Activated T-helper 1 cell treated with Interleukin-2 at 50 U/mL for 16 hours (primary cell): Measurements from ENCODE around the gene ZNF184.

Source experiments
- DNase-seq: peaks from one replicate; pipeline ENCODE4 v3.0.0-alpha.2; 2020; ENCODE audit warnings: low read depth

Gene ZNF184

DNA sequence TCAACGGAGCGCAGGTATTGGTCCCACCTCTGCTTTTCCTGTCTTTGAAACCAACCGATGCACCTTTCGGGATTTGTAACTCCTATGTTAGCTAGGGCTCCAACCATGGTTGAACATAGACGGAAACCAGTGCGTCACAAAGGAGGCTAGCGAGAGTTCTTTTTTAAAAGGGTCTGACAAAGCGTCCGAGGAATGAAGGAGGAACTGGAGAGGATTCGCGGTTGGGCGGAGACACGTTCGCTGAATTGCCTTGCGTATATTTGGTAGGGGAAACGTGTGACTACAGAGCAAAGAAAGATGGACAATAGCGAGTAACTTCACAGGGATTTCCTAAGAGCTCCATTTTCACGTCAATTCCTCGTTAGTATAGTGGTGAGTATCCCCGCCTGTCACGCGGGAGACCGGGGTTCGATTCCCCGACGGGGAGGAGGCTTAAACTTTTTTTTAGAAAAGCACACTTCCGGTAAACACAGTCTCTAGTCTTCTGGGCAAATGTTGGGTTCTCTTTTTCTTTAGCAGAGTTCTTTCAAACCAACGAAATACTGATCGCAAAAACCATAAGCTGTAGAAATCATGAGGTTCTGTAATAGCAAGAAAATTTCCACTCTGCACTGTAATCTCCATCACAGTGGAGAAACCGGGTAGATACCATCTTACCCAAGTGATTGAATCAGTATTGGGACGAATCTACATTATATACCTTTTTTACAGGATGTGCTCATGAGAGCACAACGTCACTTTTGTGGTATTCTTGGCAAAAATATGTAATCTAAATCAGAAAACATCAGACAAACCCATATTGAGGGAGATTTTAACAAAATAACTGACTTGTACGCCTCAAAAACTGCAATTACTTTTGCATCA, 6.6 kb upstream of the ZNF184 start:
- peak; percentile 76 for DNase-seq

DNA sequence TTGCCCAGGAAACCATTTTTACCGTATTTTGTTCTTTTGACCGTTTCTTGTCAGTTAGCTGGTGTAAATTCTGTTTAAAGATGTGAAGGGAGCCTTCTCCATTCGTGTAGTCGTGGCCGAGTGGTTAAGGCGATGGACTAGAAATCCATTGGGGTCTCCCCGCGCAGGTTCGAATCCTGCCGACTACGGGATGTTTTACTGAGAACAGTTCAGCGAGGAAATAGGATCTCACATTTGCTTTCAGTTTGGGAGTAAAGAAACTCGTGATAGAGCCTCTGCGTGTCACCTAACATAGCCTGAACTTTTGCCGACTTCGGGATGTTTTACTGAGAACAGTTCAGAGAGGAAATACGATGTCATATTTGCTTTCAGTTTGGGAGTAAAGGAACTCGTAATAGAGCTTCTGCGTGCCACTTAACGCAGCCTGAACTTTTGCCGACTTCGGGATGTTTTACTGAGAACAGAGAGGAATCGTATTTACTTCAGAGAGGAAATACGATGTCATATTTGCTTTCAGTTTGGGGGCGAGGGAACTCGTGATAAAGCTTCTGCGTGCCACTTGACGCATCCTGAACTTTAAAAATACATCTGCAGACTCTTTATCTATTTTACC, 5.9 kb upstream of the ZNF184 start:
- peak; percentile 67 for DNase-seq

DNA sequence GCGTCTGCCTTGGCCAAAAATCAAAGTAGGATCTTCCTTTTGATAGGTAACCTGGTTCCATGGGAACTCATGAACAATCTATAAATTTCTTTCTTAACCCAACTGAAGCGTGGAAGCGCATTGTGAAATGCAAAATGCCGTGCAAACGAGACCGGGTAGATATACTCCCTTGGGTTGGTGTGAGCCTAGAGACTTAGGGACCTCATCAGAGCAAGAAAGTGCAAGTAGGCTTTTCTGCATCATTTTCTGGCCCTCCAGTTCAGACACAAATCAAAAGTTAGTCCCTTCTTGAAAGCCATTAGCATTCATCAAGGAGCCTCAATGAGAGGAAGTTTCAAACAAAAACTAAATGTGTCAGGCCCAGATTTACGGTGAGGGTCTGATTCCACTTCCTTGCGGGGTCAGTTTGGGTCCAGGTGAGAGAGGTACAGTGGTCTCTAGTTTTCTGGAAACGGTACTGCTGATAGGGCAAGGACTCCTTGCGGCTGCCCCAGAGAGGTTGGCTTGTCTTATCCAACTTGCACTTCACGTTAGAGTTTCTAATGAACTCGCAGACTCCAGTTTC, 5.3 kb upstream of the ZNF184 start:
- DNase-seq = no peak

DNA sequence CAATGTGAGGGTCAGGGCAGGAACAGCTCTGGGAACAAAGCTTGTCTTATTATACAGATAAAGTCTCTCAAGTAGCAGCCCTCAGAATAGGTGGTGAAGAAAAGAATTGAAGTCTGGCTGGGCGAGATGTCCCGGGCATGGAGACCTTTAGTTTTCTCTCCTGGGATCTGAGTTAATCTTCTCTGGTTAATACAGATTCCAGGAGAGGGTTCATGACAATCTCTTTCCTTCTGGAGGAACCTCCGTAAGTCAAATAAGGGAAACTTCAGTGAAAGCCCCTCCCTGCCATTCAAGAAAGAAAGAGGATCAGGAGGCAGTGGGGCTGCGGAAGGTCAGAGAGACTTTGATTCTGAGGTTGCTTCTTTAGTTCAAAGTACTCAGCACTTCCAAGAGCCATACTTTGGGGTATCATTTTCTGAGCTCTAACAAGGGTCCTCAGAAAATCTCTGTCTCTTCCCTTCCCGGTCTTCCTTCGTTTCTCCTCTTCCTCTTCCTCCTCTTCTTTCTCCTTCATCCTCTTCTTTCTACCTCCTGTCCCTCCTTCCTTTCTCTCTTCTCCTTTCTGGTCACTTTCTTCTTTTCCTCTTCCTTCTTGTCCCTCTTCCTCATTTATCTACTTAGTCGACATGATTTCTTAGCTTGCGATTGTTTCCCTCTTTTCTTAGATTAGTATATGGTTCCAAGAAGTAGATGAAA, 4.6 kb upstream of the ZNF184 start:
- DNase-seq = no peak

DNA sequence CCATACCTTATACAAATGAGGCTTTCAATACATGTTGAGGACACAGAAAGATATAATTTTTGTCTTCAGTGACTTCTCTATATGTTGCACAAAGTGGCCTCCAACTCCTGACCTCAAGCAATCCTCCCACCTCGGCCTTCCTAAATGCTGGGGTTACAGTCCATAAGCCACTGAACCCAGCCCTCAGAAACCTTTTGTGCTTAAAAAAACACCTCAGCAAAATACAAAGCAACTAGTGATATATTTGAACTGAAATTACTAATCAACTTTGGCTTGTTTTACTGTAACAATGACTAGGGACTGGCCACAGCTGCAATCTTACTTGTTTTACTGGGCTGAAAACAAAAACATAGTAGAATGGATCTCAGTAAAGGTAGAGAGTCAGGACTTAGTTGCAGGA, 3.2 kb upstream of the ZNF184 start:
- no peak for DNase-seq

DNA sequence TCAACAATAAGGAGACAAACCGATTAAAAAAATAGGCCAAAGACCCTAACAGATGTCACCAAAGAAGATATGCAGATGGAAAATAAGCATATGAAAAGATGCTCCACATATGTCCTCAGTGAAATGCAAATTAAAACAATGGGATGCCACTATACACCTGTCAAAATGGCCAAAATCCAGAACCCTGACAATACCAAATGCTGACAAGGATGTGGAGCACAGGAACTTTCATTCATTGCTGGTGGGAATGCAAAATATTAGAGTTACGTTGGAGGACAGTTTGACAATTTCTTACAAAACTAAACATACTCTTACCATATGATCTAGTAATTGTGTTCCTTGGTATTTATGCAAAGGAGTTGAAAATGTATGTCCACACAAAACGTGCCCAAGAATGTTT, 1.8 kb upstream of the ZNF184 start:
- no peak for DNase-seq

DNA sequence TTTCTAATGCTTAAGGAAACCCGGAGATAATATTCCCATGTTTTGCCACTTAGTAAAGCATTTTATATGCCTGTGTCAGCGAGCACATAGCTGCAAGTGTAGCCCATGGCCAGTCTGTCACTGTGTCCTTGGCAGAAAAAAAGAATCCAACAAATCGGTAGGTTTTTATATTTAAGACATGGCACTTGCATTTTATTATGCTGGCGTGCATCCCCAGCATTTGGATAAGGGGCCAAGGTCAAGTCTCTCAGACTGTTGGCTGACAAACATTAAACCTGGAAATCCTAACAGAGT, 1.2 kb upstream of the ZNF184 start:
- DNase-seq = no peak

DNA sequence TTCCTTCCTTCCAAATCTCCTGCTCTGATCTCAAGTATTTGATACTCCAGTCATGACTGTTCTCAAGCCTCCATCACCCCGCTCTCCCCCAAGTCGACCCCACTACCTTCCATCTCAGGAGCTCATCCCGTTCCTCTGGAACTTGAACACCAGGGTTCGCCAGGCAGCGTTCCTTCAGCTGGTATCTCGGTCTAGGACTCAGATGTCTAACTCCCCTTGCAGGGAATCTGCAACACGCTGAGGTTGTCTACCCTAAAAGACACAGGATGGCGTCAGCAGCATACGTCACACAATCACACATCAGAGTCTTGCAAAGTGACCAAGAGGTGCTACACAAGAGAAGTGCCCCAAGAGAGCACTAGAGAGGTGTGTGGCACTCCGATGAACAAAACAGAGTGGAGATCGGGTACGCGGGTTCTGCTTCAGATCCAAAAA, 706 bp downstream of the ZNF184 start:
- DNase-seq = no peak

DNA sequence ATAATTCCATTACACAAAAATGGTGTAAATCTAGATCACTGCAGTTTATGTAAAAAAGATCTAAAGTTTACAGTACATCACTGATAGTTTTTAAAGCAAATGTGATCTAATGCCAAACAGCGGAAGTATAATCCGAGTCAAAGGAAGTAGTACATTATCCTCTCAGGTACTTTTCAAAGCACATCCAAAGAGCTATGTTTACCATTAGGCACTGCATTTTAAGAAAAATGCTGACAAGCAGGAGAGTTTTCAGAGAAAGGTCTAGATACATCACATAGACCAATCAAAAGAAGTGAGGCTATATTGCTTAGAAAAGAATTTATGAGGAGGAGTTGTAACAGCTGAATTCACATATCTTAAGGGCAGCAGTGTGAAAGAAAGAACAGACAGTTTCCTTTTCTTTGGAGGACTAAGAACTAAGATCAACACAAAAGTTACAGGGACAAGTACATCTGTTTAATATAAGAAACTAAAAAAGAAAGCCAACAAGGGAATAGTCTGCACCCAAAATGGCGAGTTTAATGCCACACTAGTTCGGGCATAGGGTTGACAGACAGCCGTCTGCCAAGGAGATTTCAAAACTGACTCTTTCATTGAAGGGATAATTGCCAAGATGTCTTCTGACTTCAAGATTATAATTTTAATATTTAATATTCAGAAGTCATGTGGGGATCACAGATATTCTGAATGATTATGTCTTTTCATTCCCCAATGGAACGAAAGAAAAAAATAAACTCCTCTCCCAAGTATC, 1.4 kb downstream of the ZNF184 start:
- no peak for DNase-seq

DNA sequence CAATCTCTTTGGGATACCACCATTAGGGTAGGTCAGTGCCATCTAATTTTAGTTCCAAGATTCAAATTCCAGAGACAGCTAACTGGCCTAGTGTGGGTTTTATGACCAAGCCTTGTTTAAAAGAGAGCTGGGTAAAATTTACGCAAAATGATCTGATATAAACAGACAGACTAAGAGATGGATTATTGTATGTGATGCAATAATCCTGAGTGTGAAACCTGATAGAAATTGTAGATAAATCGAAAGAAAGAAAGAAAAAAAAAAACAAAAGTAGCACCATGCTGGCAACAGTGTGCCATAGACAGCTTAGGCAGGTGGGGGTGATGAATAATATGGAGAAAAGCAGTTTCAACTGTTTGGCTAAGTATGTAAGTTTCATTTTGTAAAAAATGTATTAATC, 2.9 kb downstream of the ZNF184 start:
- no peak for DNase-seq

DNA sequence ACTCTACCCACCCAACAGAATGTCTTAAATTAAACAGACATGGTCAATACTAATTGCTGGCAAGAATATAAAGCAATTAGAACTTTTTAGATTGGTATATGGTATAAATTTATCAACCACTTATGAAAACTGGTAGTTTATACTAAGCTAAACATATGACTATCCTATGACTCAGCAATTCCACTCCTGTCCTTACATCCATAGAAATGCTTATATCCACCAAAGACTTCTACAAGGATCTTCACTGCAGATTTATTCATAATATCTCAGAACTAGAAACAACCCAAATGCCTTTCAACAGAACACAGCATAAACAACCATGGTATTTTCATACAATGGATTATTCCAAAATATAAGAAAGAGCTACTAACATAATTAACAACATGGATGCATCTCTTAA, 4.6 kb downstream of the ZNF184 start:
- no peak for DNase-seq

DNA sequence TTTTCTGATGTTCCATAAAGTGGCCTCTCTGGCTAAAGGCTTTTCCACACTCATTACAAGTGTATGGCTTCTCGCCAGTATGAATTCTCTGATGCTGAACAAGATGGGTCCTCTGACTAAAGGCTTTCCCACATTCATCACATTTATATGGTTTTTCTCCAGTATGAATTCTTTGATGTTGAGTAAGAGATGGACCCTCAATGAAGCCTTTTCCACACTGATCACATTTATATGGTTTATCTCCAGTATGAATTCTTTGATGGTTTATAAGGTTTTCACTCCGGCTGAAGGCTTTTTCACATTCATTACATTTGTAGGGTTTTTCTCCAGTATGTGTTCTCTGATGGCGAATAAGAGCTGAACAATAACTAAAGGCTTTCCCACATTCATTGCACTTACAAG, 20.4 kb downstream of the ZNF184 start:
- no peak for DNase-seq

DNA sequence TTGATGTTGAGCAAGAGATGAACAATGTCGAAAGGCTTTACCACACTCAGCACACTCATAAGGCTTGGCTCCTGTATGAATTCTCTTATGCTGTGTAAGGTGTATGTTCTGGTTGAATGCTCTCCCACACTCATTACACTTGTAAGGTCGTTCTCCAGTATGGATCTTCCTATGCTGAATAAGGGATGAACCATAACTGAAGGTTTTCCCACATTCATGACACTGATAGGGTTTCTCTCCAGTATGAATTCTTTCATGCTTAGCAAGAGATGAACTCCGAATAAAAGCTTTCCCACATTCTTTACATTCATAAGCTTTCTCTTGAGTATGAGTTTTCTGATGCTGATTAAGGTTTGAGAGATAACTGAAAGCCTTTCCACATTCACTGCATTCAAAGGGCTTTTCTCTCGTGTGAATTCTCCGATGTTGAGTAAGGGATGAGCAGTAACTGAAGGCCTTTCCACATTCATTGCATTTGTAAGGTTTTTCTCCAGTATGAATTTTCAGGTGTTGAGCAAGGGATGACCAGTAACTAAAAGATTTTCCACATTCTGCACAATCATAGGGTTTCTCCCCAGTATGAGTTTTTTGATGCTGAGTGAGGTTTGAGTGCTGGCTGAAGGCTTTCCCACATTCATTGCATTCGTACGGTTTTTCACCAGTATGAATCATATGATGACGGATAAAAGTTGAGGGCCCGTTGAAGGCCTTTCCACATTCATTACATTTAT, 21.1 kb downstream of the ZNF184 start:
- no peak for DNase-seq

DNA sequence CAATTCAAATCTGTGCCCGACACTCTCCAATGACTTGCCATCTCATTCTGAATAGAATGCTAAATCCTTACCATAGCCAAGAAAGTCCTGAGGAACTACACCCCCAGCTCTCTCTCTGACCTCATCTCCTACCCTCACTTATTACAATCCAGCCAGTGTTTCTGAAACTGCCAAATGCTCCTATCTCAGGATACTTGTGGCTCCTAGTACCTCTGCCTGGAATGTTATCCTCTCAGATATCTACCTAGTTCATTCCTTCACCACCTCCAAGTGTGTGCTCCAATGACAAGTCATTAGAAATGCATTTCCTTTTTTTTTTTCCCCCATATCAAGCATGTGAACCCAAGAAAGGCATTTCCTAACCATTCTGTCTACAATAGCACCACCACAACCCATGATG, 24.4 kb downstream of the ZNF184 start:
- no peak for DNase-seq

DNA sequence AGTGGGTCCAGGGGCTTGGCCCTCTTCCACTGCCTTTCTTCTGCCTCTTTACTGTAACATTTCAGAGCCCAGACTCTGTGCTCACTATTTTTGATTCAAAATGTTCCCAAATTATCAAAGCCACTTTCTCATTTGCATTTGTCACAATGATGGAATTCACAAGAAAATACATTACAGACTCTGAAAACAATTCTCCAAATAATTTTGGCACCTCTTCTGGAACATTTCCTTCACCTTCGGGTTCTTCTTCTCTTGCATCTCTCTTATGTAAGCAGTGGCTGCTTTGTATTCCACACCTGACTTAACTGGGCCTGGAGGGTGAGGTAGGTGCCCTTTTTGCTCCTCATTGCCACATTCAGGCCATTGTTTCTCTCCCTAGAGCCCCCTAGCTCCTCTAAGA, 30.0 kb downstream of the ZNF184 start:
- no peak for DNase-seq

DNA sequence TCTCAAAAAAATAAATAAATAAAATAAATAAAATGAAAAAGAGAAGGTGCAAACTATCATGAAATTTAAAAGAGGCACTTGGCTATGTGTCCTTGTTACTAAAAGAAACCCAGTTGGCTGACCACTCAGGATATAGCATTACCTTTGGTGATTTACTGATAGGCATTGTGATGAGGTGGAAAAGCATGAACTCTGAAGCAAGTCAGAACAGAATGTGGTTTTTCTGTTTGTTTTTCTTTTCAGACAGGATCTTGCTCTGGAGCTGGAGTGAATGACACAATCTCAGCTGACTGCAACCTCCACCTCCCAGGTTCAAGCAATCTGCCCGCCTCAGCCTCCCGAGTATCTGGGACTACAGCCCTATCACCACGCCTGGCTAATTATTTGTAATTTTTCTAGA, 31.9 kb downstream of the ZNF184 start:
- no peak for DNase-seq

DNA sequence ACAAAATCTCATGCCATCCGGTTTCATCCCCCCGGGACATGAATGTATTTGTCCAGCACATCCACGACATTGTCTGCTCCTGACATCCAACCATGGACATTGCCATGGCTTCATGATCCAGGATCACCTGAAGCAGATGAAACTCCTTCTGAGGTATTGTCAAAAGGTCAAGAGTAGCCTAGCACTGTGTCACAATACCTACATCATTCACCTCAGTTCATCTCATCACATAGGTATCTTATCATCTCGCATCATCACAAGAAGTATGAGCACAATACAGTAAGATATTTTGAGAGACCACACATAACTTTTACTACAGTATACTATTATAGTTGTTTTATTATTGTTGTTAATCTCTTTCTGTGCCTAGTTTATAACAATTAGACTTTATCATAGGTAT, 33.5 kb downstream of the ZNF184 start:
- no peak for DNase-seq

DNA sequence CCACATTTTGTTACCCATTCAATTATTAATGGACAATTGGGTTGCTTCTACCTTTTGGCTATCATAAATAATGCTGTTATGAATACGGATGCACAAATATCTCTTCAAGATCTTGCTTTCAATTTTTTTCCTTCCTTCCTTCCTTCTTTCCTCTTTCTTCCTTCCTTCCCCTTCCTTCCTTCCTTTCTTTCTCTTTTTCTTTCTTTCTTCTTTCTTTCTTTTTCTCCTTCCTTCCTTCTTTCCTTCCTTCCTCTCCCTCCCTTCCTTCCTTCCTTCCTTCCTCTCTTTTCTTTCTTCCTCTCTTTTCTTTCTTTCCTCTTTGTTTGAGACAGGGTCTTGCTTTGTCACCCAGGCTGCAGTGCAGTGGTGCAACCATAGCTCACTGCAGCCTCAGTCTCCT, 39.2 kb downstream of the ZNF184 start:
- DNase-seq = no peak

DNA sequence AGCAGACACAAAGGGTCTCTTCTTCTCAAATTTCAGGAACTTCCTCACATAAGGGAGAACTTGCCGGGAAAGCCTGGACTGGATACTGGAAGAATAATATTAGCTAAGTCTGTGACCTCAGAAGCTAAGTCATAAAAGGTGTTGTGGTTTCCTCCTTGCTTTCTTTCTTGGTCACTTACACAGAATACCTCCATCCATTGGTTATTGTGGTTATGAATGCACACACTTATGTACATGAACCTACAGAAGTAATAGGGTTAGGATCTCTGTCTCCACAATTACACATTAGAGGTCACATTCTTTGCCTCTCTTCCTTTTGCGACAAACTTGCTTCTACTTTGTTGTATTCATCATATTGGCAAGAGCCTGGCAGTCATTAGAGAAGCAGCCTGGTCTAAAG, 43.9 kb downstream of the ZNF184 start:
- DNase-seq = no peak

DNA sequence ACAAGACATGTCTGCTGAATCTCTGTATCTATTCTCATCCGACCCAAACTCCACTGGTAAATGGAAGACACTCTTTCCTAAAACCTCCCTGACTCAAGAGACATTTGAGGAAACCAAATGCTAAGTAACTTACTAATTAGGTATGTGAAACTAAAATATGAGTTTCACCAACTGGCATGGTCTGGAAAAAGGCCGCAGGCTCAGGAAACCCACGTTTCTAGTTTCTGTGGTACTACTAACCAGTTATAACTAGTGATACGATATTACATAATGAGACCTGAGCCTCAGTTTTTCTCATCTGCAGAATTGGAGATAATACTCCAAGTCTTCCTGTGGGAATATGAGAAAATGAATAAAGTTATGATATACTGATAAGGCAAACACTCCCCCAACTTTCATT, 44.4 kb downstream of the ZNF184 start:
- no peak for DNase-seq

DNA sequence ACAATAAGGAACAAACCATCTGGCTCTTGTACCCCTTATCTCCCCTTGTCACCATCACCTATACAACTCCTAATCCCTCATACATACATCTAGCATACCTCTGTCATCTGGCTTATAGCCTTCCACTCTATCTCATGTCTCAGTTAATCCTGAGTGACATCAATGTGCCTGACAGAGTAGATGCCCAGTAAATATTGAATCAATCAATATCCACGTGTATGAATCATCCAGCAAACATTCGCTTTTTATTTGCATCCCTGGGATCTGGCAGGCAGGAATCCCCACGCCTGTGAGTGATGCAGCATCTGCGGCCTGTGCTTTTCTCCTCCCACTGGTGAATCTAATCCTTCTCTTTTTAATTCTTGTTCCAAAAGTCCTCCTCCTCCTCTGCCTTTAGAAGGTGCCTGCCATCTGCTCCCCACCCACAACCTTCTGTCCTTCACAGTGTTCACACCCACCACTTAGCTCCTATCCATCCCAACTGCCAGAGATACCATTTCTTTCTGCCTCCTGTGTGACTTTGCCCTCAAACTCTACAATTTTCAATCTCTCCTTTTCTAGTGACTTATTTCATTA, 46.8 kb downstream of the ZNF184 start:
- no peak for DNase-seq
